ENCODE measurements around the gene TP53I3. TPM values are rescaled to one million over a fixed set of nuclear protein-coding genes. Genes with fewer than 3 reads are reported as not detected.

Gene TP53I3
- total RNA-seq, 1 experiment from 2014 or later: 20.1 TPM

- no peak overlapping the region for H3K27ac ChIP-seq (ENCODE audit: low read depth, low read length)
These were observed 31.7 kb downstream of the TP53I3 start for GRCh38 chr2:24052951-24053350.

More at GRCh38 chr2:24052951-24053350, 31.7 kb downstream of the TP53I3 start:
- RAD21 ChIA-PET (ENCODE audit: low non-redundant PET in 1 of 2, low total read pairs in 2 of 2, uncharacterized antibody in 2 of 2, unreplicated experiment in 2 of 2): no interaction called here
- no TSS peak for BruUV-seq (replicated peaks)
- Histone ChIP-seq H3K36me3 (ENCODE audit: control insufficient read depth in 1 of 2, insufficient read depth in 2 of 2, low read length in 2 of 2) (no peaks in the 10 kb centered on the region), H3K9ac (ENCODE audit: low read length) (no peak overlapping the region), H3K4me3 (replicated peaks in 1 of 2; ENCODE audit: low read depth in 1 of 2, low read length in 2 of 2) (no peak overlapping the region), H2AFZ (ENCODE audit: low read depth, low read length, poor library complexity, severe bottlenecking) (no peak overlapping the region), H3K9me2 (ENCODE audit: insufficient read depth) (no peaks in the 10 kb centered on the region), H4K20me1 (ENCODE audit: insufficient read depth) (no peaks in the 10 kb centered on the region), H3K79me2 (ENCODE audit: insufficient read depth, low read length) (no peaks in the 10 kb centered on the region), H3K9me3 (ENCODE audit: control insufficient read depth in 1 of 2, insufficient read depth in 1 of 2, low read depth in 1 of 2, low read length in 2 of 2) (no peaks in the 10 kb centered on the region), H3K27me3 (ENCODE audit: insufficient read depth, low read length) (no peaks in the 10 kb centered on the region), H3K4me2 (ENCODE audit: low read length) (no peak overlapping the region), H3K4me1 (ENCODE audit: control insufficient read depth in 1 of 2, insufficient read depth in 2 of 2, low read length in 2 of 2) (peaks cover 3 to 16% of the 10 kb centered on the region in 2 experiments)
- DNase-seq (ENCODE audit: low read depth, low spot score): no peak
- CTCF ChIA-PET: no interaction called here
- POLR2A ChIA-PET: interaction anchor here (1.0 kb wide), 1 partner anchor 24 kb away, joined by 3 read pairs; no protein-coding TSS in a partner anchor
- ATAC-seq: no peak
- TF ChIP-seq REST (IDR thresholded peaks at IDR 0.05; ENCODE audit: low read depth) (no peak), SIN3A (IDR thresholded peaks at IDR 0.05; ENCODE audit: low read depth) (no peak), SRF (IDR thresholded peaks at IDR 0.05; ENCODE audit: low read depth) (no peak), ATF3 (IDR thresholded peaks at IDR 0.05) (no peak), SP1 (IDR thresholded peaks at IDR 0.05; ENCODE audit: low read depth) (no peak), FOSL1 (IDR thresholded peaks at IDR 0.05; ENCODE audit: low read depth) (no peak), ZFX (IDR thresholded peaks at IDR 0.05) (no peak), MAX (IDR thresholded peaks at IDR 0.05) (no peak), ELF1 (IDR thresholded peaks at IDR 0.05; ENCODE audit: borderline replicate concordance, low read depth) (no peak), JUND (IDR thresholded peaks at IDR 0.05) (no peak), CEBPB (IDR thresholded peaks at IDR 0.05; ENCODE audit: low read depth) (no peak), ZBTB33 (IDR thresholded peaks at IDR 0.05; ENCODE audit: extremely low read depth, insufficient replicate concordance, low read length) (no peak), RAD21 (IDR thresholded peaks at IDR 0.05; ENCODE audit: low read depth) (no peak), TCF7L2 (IDR thresholded peaks at IDR 0.05; ENCODE audit: borderline replicate concordance, extremely low read depth, insufficient read depth, insufficient read length) (no peak), POLR2AphosphoS5 (IDR thresholded peaks at IDR 0.05; ENCODE audit: low read depth, low read length) (no peak), CTCF (IDR thresholded peaks at IDR 0.05 in 2 of 3, conservative IDR thresholded peaks at IDR 0.05 in 1 of 3; ENCODE audit: borderline replicate concordance in 1 of 3, insufficient read depth in 1 of 3, low read depth in 2 of 3, low read length in 2 of 3) (no peak), ZNF274 (IDR thresholded peaks at IDR 0.05; ENCODE audit: low read depth, low read length) (no peak)
- intact Hi-C loops (cut with micrococcal nuclease): no loop called here
